HG03342 (cell line): ENCODE results near the gene TRAK1.

Experiments used
- ATAC-seq: cut with Tn5 transposase; IDR thresholded peaks from one replicate; pipeline ENCODE4 v1.9.1; 2021; ENCODE audit warnings: mild to moderate bottlenecking, moderate library complexity; ENCODE audit not compliant: unreplicated experiment

Gene TRAK1

GRCh38 chr3:42267878-42268277, 176.7 kb downstream of the TRAK1 start:
- ATAC-seq = no peak

- no peak for ATAC-seq
These were observed 178.5 kb downstream of the TRAK1 start for GRCh38 chr3:42269647-42270046.

- ATAC-seq = no peak
These were observed 179.4 kb downstream of the TRAK1 start for GRCh38 chr3:42270561-42270960.

GRCh38 chr3:42271786-42272185, 180.6 kb downstream of the TRAK1 start:
- no peak for ATAC-seq

GRCh38 chr3:42273361-42273760, 182.2 kb downstream of the TRAK1 start:
- no peak for ATAC-seq

- no peak for ATAC-seq
These were observed 183.1 kb downstream of the TRAK1 start for GRCh38 chr3:42274266-42274665.

- ATAC-seq = no peak
These were observed 184.1 kb downstream of the TRAK1 start for GRCh38 chr3:42275217-42275616.
